Measurements from ENCODE around the gene PDE1C.
"Not testable (repeated sequence)": the region's sequence is repeated elsewhere in the genome, so short reads cannot be mapped to it uniquely, and the experiment has no call there.

The PDE1C gene

GRCh38 chr7:32070406-32071360, at the start of gene PDE1C:
TSS of gene PDE1C (minus strand) at chr7:32070407.
- DNase-seq (ENCODE audit: low spot score) = no peak

- no peak for DNase-seq (ENCODE audit: low spot score)
Measured at GRCh38 chr7:32119790-32120196, 49.6 kb upstream of the PDE1C start.

- DNase-seq (ENCODE audit: low spot score) = no peak
Measured at GRCh38 chr7:32117837-32118236, 47.6 kb upstream of the PDE1C start.

- no peak for DNase-seq (ENCODE audit: low spot score)
Measured at GRCh38 chr7:32116436-32116835, 46.2 kb upstream of the PDE1C start.

GRCh38 chr7:32115831-32116230, 45.6 kb upstream of the PDE1C start:
- DNase-seq (ENCODE audit: low spot score) = no peak

GRCh38 chr7:32108651-32109050, 38.4 kb upstream of the PDE1C start:
- DNase-seq (ENCODE audit: low spot score) = no peak

DNA sequence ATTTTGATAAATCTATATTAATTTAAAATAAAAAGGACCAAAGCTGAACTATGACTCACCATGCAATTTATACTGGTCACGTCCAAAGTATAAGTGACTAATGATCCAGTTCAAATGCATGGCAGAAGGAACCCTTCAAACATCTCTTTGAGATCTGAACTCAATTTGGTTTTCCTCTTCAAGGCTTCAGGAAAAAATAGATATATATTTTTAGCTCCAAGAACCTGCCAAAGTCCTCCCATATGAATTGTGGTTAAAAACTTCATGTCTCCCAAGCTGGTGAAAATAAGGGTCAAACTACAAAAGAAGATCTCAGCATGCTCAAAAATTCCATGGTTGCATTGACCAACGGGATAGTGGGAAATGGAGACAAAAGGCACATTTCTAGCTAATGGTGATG, 34.6 kb upstream of the PDE1C start:
- DNase-seq (ENCODE audit: low spot score) = no peak

DNA sequence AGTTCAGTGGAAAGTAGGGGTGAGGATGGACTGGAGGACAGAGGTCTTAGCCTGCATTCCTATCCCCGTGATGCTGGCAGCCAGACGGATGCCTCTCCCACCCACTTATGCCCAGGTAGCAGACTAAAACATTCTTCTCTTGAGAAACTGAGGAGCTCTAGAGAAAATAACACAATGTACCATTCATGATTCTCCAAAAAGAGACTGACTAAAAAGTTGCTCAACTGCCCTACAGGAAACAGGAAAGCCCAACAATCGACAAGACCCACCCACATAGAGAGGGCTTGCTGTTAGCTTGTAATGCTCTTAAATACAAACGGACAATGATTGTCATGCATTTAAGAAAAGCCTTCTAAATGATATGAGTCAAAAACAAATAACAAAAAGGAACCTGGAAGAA, 33.2 kb upstream of the PDE1C start:
- DNase-seq (ENCODE audit: low spot score) = no peak

- no peak for DNase-seq (ENCODE audit: low spot score)
Measured at GRCh38 chr7:32102432-32102873, 32.2 kb upstream of the PDE1C start.

DNA sequence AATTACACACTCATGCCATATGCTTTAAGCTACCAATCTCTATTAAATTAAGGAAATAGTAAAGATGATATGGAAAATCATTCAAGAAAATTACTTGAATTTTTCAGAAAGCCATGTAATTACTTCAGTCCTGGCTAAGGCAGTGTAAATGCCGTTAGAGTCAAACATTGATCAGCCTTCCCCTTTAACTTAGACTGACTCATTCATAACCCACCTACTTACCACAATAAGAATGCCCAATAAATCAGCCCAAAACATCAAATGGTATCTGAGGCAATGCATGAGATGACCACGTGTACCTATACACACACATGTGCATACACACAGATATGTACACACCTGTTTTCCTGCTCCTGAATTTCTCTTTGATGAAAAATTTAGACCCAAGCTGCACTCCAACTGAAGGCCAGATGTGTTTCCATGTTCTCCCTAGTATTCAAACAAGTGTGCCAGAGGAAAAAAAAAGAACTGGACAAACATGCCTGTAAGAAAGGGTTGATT, 30.2 kb upstream of the PDE1C start:
- no peak for DNase-seq (ENCODE audit: low spot score)

- DNase-seq (ENCODE audit: low spot score) = no peak
Measured at GRCh38 chr7:32094516-32094915, 24.3 kb upstream of the PDE1C start.

DNA sequence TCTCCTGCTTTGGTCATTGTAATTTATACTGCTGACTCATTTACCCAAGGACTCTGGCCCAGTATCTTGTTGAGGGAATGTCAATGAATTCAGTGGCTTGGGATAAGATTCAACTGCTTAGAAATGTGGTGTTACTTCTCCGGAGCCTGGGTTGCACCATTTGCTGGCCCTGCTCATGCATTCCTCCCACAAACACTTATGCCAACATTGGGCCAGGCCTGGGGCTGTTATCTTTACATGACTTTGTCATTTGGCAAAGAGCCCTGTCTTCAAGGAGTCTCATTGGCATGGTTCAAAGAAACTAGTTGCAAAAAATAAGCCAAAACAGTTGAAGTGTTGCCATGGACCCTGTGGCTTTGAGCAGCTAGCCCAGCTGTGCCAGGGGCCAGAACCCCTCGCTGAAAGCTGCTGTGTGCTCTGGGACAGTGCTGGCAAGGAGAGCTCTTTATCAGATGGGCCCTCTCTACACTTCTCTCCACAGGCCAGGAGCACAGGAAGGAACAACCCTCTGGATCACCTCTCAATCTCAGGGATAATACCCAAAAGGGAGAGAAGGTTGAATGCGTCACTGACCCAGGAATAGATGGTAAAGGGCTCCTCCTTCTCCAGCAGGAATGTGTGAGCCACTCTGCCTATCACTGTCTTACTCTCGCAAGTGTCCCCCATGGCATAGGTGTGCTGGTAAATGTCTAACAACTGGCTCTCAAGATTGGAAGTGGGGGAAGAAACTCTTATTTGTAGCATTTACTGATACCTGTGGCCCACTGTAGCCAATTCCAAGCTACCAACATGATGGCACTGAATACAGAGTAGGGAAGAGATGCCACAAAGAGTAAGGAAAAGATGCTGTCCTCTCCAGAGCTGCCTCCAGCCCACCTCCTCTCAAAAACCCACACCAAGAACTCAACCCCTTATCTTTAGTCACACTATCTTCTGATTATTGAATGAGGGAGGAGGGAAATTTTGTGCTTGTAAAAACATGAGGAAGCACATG, 23.5 kb upstream of the PDE1C start:
- no peak for DNase-seq (ENCODE audit: low spot score)

DNA sequence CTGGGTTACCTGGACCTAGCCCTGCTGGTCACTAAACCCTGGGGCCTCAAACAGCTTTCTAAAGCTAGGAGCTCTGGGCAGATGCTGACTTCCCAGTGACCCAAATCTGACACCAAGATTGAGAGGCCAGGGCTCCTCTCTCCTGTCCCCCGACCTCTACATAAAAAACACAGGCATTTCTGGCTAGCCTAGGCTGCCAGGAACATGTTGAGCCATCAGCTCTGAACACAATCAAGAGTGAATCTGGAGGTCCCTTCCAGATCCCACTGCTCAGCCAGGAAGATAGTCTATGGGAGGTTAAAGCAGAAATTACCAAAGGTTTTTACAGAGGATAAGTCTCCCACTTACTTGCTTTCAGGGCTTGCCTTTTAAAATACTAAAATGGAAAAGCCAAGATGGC, 22.1 kb upstream of the PDE1C start:
- no peak for DNase-seq (ENCODE audit: low spot score)

DNA sequence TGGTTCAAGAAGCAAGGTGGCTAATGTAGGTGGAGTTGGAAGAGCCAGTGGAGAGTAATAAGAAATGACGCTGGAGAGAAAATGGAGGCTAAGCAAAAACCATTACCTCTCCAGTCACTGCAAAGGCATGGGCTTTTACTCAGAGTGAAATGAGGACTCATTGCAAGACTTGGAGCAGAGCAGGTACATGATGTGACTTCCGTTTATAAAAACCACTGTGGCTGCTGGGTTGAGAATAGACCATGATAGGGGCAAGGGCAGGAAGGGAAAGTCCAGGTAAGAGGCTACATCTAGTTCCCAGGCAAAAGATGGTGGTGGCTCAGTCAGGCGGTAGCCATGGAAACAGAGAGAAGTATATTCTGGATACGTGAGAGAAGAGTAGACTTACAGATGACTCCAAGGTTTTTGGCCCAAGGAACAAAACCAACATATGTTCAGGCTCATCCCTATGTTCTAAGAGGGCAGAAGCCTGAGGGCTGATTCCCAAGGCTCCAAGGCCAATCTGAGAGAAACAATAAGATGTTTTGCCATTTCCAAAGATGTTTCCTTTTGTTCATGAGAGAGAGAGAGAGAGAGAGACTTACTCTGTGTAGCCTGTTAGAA, 21.5 kb upstream of the PDE1C start:
- no peak for DNase-seq (ENCODE audit: low spot score)

- DNase-seq (ENCODE audit: low spot score) = no peak
Measured at GRCh38 chr7:32089678-32090077, 19.5 kb upstream of the PDE1C start.

DNA sequence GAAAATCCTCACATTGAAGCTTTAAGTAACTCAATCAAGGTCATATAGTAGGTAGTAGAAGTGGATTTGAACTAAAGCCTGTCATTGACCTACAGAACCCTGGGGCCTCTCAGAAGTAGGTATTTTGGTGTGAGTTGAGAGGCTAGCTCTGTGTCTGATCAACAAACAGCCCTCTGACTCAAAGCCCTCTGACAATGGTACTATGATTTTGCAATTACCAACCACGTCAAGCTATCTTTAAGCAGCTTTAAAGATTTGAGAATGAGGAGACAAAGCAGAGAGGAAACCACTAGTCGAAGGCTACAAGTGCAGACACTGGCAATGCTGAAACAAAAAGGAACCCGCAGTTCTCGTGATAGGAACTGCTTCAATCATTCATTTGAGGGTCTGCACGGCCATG, 19.0 kb upstream of the PDE1C start:
- no peak for DNase-seq (ENCODE audit: low spot score)

- no peak for DNase-seq (ENCODE audit: low spot score)
Measured at GRCh38 chr7:32088451-32088881, 18.3 kb upstream of the PDE1C start.

DNA sequence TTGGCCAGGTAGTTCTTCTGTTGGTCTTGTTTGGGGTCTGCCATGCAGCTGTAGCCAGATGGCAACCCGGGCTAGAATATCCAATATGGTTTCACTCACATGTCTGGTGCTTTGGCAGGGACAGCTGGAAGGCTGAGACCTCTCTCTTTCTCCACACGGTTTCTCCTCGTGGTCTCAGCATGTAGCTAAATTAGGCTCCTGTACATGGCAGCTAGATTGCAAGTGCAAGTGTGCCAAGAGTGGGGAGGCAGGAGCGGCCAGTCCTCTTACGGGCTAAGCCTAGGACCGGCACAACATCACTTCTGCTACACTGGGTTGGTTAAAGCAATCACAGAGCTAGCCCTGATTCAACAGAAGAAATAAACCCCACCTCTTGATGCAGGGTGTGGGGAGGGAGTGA, 9.3 kb upstream of the PDE1C start:
- DNase-seq (ENCODE audit: low spot score) = no peak

- no peak for DNase-seq (ENCODE audit: low spot score)
Measured at GRCh38 chr7:32078824-32079223, 8.6 kb upstream of the PDE1C start.

DNA sequence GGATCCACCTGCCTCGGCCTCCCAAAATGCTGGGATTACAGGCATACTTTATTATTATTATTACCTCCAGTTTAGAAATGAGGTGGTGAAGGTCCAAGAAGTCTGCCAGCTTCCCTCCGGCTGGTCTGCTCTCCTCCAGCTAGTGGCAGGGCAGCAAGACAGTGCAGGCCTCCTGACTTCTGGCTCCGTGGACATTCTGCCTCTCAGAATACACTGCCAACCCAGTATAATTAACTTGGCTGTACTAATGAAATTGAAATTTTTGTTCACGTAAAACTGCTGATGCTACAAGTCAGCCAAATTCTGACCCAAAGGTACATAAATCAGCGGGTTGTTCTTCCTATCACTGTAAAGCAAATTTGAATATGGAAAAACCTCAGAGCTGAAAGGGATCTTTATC, 7.6 kb upstream of the PDE1C start:
- DNase-seq (ENCODE audit: low spot score) = no peak

DNA sequence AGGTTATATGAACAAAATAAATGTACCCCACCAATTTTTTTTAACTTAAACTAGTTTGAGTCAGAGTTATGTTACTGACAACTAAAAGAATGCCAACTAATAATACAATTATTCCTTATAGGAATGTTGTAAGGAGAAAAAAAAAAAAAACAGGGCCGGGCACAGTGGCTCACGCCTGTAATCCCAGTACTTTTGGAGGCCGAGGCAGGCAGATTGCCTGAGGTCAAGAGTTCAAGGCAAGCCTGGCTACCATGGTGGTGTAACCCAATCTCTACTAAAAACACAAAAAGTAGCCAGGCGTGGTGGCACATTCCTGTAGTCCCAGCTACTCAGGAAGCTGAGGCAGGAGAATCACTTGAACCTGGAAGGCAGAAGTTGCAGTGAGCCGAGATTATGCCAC, 6.6 kb upstream of the PDE1C start:
- not testable (repeated sequence) for DNase-seq (ENCODE audit: low spot score)

GRCh38 chr7:32075612-32076011, 5.4 kb upstream of the PDE1C start:
- DNase-seq (ENCODE audit: low spot score) = no peak
